Glutamatergic neuron (in vitro differentiated cells): ENCODE measurements around the gene AGAP1. TPM values are rescaled to one million over a fixed set of nuclear protein-coding genes. Genes with fewer than 3 reads are reported as not detected.

Experiments
- DNase-seq: peaks from one replicate; pipeline ENCODE4 v3.0.0; 2022
- H3K27ac Mint-ChIP-seq: one replicate; pipeline ENCODE4 v1.8.0; 2020; ENCODE audit warnings: mild to moderate bottlenecking, mixed read lengths, inconsistent platforms; ENCODE audit not compliant: unreplicated experiment
- H3K27me3 Mint-ChIP-seq: one replicate; pipeline ENCODE4 v1.8.0; 2020; ENCODE audit warnings: mild to moderate bottlenecking, moderate library complexity, mixed read lengths, inconsistent platforms; ENCODE audit not compliant: unreplicated experiment
- H3K36me3 Mint-ChIP-seq: one replicate; pipeline ENCODE4 v1.8.0; 2020; ENCODE audit warnings: mild to moderate bottlenecking, mixed read lengths, inconsistent platforms; ENCODE audit not compliant: unreplicated experiment
- H3K4me1 Mint-ChIP-seq: one replicate; pipeline ENCODE4 v1.8.0; 2020; ENCODE audit warnings: mild to moderate bottlenecking, low read depth, mixed read lengths, inconsistent platforms; ENCODE audit not compliant: unreplicated experiment
- H3K4me3 Mint-ChIP-seq: one replicate; pipeline ENCODE4 v1.8.0; 2020; ENCODE audit warnings: mild to moderate bottlenecking, mixed read lengths, inconsistent platforms; ENCODE audit not compliant: unreplicated experiment
- H3K9me3 Mint-ChIP-seq: one replicate; pipeline ENCODE4 v1.8.0; 2020; ENCODE audit warnings: mild to moderate bottlenecking, moderate library complexity, mixed read lengths, inconsistent platforms; ENCODE audit not compliant: unreplicated experiment
- total RNA-seq: library from RNA; stranded (reverse); fragmentation: NEBNext Ultra II Directional; extraction: Animal tissue kit (Norgen Biotek cat#: 25700); gene quantifications from one replicate; pipeline ENCODE4 v1.2.1, GENCODE V29; 2021; ENCODE audit not compliant: unreplicated experiment
- TF ChIP-seq, protein P1 (sequence below): fragments of 200-600 bp; sonication (generic); IDR thresholded peaks from one replicate; pipeline ENCODE4 v1.5.0; 2021; ENCODE audit not compliant: partially characterized antibody, unreplicated experiment

The AGAP1 gene
- total RNA-seq, 1 donor from 2014 or later: 153 TPM

DNA sequence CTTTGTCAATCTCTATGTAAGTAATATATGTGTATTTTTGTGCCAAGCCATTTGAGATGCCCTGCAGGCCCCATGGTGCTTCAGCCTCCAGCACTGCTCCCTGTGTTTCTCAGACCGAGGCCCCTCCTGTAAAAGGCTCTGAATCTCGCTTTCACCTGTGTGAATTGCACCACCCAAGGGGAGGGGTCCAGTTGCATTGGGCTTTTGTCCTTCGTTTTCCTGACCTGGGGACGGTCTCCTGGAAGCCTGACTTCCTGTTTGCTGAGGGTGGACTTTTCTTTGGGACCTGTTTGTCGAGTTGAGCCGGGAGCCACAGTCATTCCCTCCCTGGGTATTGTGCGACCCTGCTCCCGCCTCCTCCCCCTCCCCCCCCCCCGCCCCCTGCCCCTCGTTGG is 48.9 kb downstream of the AGAP1 start:
- peaks cover 10% of the 10 kb centered on the region for H3K27me3 Mint-ChIP-seq
- TF ChIP-seq, protein P1, sequence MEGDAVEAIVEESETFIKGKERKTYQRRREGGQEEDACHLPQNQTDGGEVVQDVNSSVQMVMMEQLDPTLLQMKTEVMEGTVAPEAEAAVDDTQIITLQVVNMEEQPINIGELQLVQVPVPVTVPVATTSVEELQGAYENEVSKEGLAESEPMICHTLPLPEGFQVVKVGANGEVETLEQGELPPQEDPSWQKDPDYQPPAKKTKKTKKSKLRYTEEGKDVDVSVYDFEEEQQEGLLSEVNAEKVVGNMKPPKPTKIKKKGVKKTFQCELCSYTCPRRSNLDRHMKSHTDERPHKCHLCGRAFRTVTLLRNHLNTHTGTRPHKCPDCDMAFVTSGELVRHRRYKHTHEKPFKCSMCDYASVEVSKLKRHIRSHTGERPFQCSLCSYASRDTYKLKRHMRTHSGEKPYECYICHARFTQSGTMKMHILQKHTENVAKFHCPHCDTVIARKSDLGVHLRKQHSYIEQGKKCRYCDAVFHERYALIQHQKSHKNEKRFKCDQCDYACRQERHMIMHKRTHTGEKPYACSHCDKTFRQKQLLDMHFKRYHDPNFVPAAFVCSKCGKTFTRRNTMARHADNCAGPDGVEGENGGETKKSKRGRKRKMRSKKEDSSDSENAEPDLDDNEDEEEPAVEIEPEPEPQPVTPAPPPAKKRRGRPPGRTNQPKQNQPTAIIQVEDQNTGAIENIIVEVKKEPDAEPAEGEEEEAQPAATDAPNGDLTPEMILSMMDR: no peak

GRCh38 chr2:235543128-235543750 is 49.4 kb downstream of the AGAP1 start:
- Mint-ChIP-seq H3K4me1 (peaks cover 32% of the 10 kb centered on the region), H3K4me3 (no peak overlapping the region), H3K36me3 (no peaks in the 10 kb centered on the region), H3K27me3 (peaks cover 10% of the 10 kb centered on the region), H3K27ac (no peak overlapping the region), H3K9me3 (peaks cover 13% of the 10 kb centered on the region)
- DNase-seq: no peak
- TF ChIP-seq, protein P1: no peak

More for the DNA sequence above, 48.9 kb downstream of the AGAP1 start:
- no peak overlapping the region for H3K27ac Mint-ChIP-seq
- DNase-seq: no peak
- H3K4me1 Mint-ChIP-seq: peaks cover 30% of the 10 kb centered on the region
- H3K4me3 Mint-ChIP-seq: no peak overlapping the region
- H3K36me3 Mint-ChIP-seq: no peaks in the 10 kb centered on the region
- peaks cover 13% of the 10 kb centered on the region for H3K9me3 Mint-ChIP-seq

GRCh38 chr2:235543851-235544688 is 50.2 kb downstream of the AGAP1 start:
- TF ChIP-seq, protein P1: no peak
- peaks cover 13% of the 10 kb centered on the region for H3K9me3 Mint-ChIP-seq
- H3K27ac Mint-ChIP-seq: no peak overlapping the region
- H3K4me3 Mint-ChIP-seq: no peak overlapping the region
- H3K4me1 Mint-ChIP-seq: peaks cover 31% of the 10 kb centered on the region
- H3K27me3 Mint-ChIP-seq: peaks cover 10% of the 10 kb centered on the region
- H3K36me3 Mint-ChIP-seq: no peaks in the 10 kb centered on the region
- DNase-seq: no peak

GRCh38 chr2:235544689-235544969 is 50.8 kb downstream of the AGAP1 start:
- Mint-ChIP-seq H3K9me3 (peaks cover 13% of the 10 kb centered on the region), H3K27me3 (peaks cover 10% of the 10 kb centered on the region), H3K4me1 (peaks cover 29% of the 10 kb centered on the region), H3K4me3 (no peak overlapping the region), H3K27ac (no peak overlapping the region), H3K36me3 (no peaks in the 10 kb centered on the region)
- no peak for DNase-seq
- TF ChIP-seq, protein P1: no peak
